HCT116 (cell line): ENCODE measurements around the gene GDF2. TPM values are rescaled to one million over a fixed set of nuclear protein-coding genes. Genes with fewer than 3 reads are reported as not detected.

Experiments used
- ATAC-seq: fragments of 200-7000 bp; cut with Tn5 transposase; 2 replicates; pipeline ENCODE4 v1.9.1; 2020; ENCODE audit warnings: mild to moderate bottlenecking, moderate library complexity
- BruUV-seq: library from RNA; stranded (reverse); fragments of 400-500 nt; replicated peaks from 2 replicates; lab custom pipeline; 2021; lab: Mats Ljungman, UMichigan
- CTCF ChIA-PET: fragments of 300-600 bp; sonication (Branson Sonifier 250); formaldehyde crosslinking; loops from one replicate; lab custom pipeline; 2021; ENCODE audit warnings: antibody characterized with exemption; lab: Charles Lee
- POLR2A ChIA-PET: fragments of 300-600, 350-600 bp; sonication (Branson Sonifier 250); formaldehyde crosslinking; loops from one replicate; lab custom pipeline; 2021; ENCODE audit warnings: antibody characterized with exemption; lab: Charles Lee
- RAD21 ChIA-PET, 2 experiments: fragments of 300-600 bp; sonication (Branson Sonifier 250); formaldehyde crosslinking; loops; one replicate each; lab custom pipeline; 2023; ENCODE audit warnings: low total read pairs in 2 of 2; ENCODE audit not compliant: uncharacterized antibody in 2 of 2, unreplicated experiment in 2 of 2, low non-redundant PET in 1 of 2; lab: Charles Lee
- DNase-seq: peaks from one replicate; pipeline ENCODE4 v3.0.0-alpha.2; 2010; ENCODE audit warnings: low read depth, low spot score
- H2AFZ ChIP-seq: fragments of 200-600 bp; shearing (Covaris generic), sonication (generic); 2 replicates; pipeline ENCODE4 v1.6.1; 2017; ENCODE audit warnings: low read depth, mixed run types, mixed read lengths, antibody characterized with exemption, low read length; ENCODE audit not compliant: poor library complexity, severe bottlenecking
- H3K27ac ChIP-seq: 2 replicates; pipeline ENCODE4 v1.5.1; 2012; ENCODE audit warnings: low read depth, low read length
- H3K27me3 ChIP-seq: fragments of 200-600 bp; sonication (generic); 2 replicates; pipeline ENCODE4 v1.6.1; 2016; ENCODE audit warnings: mixed run types, low read length, mixed read lengths; ENCODE audit not compliant: insufficient read depth
- H3K36me3 ChIP-seq, 2 experiments: fragments of 200-500 bp in 1 of 2; fragments of 200-600 bp in 1 of 2; sonication (Bioruptor generic) in 1 of 2; sonication (generic) in 1 of 2; 2 replicates each; pipeline versions ENCODE4 v1.5.1 to v1.6.1; 2014 to 2016; ENCODE audit warnings: low read length in 2 of 2, inconsistent platforms in 1 of 2, mixed read lengths in 1 of 2, mixed run types in 1 of 2; ENCODE audit not compliant: insufficient read depth in 2 of 2, control insufficient read depth in 1 of 2
- H3K4me1 ChIP-seq, 2 experiments: fragments of 200-600 bp in 1 of 2; sonication (generic) in 1 of 2; 2 replicates each; pipeline versions ENCODE4 v1.5.1 to v1.6.1; 2012 to 2017; ENCODE audit warnings: low read length in 2 of 2, inconsistent platforms in 1 of 2, mild to moderate bottlenecking in 1 of 2, mixed read lengths in 1 of 2, mixed run types in 1 of 2, moderate library complexity in 1 of 2; ENCODE audit not compliant: insufficient read depth in 2 of 2, control insufficient read depth in 1 of 2
- H3K4me2 ChIP-seq: fragments of 200-600 bp; sonication (generic); 2 replicates; pipeline ENCODE4 v1.6.1; 2017; ENCODE audit warnings: mixed run types, low read length, mixed read lengths
- H3K4me3 ChIP-seq, 2 experiments: fragments of 200-600 bp in 1 of 2; sonication (generic) in 1 of 2; replicated peaks in 1 of 2; 2 replicates each; pipeline ENCODE4 v1.5.1; 2011 to 2016; ENCODE audit warnings: low read length in 2 of 2, control low read depth in 1 of 2, low read depth in 1 of 2, mild to moderate bottlenecking in 1 of 2, mixed read lengths in 1 of 2, mixed run types in 1 of 2
- H3K79me2 ChIP-seq: fragments of 200-600 bp; sonication (generic); 2 replicates; pipeline ENCODE4 v1.6.1; 2017; ENCODE audit warnings: mild to moderate bottlenecking, mixed run types, low read length, moderate library complexity, mixed read lengths; ENCODE audit not compliant: insufficient read depth
- H3K9ac ChIP-seq: fragments of 200-600 bp; sonication (generic); 2 replicates; pipeline ENCODE4 v1.6.1; 2016; ENCODE audit warnings: low read length, mixed read lengths
- H3K9me2 ChIP-seq: fragments of 200-600 bp; sonication (generic), shearing (Covaris generic); 2 replicates; pipeline ENCODE4 v1.6.1; 2017; ENCODE audit warnings: mixed run types, mild to moderate bottlenecking, moderate library complexity; ENCODE audit not compliant: insufficient read depth
- H3K9me3 ChIP-seq, 2 experiments: fragments of 200-500 bp in 1 of 2; fragments of 200-600 bp in 1 of 2; sonication (Bioruptor generic) in 1 of 2; sonication (generic) in 1 of 2; 2 replicates each; pipeline ENCODE4 v1.6.1; 2014 to 2017; ENCODE audit warnings: low read length in 2 of 2, mixed read lengths in 2 of 2, inconsistent platforms in 1 of 2, low read depth in 1 of 2, mild to moderate bottlenecking in 1 of 2, mixed run types in 1 of 2, moderate library complexity in 1 of 2; ENCODE audit not compliant: control insufficient read depth in 1 of 2, insufficient read depth in 1 of 2
- H4K20me1 ChIP-seq: fragments of 200-600 bp; sonication (generic), shearing (Covaris generic); 2 replicates; pipeline ENCODE4 v1.6.1; 2017; ENCODE audit warnings: mixed run types, mild to moderate bottlenecking, moderate library complexity; ENCODE audit not compliant: insufficient read depth
- ATF3 ChIP-seq: IDR thresholded peaks from 2 replicates; pipeline ENCODE4 v1.6.1; 2012
- CEBPB ChIP-seq: IDR thresholded peaks from 2 replicates; pipeline ENCODE4 v1.6.1; 2012; ENCODE audit warnings: low read depth
- EGR1 ChIP-seq: IDR thresholded peaks from 2 replicates; pipeline ENCODE4 v1.6.1; 2012; ENCODE audit warnings: low read depth
- ELF1 ChIP-seq: IDR thresholded peaks from 2 replicates; pipeline ENCODE4 v1.6.1; 2012; ENCODE audit warnings: low read depth, borderline replicate concordance
- EZH2phosphoT487 ChIP-seq: fragments of 200-600 bp; IDR thresholded peaks from 2 replicates; pipeline ENCODE4 v1.6.1; 2018; ENCODE audit warnings: antibody characterized with exemption, borderline replicate concordance
- FOSL1 ChIP-seq: IDR thresholded peaks from 2 replicates; pipeline ENCODE4 v1.6.1; 2012; ENCODE audit warnings: low read depth
- JUND ChIP-seq: IDR thresholded peaks from 2 replicates; pipeline ENCODE4 v1.6.1; 2012
- POLR2A ChIP-seq: IDR thresholded peaks from 2 replicates; pipeline ENCODE4 v1.7.0; 2011; ENCODE audit warnings: borderline replicate concordance; ENCODE audit not compliant: insufficient read depth, insufficient read length; ENCODE audit errors: extremely low read depth
- POLR2AphosphoS5 ChIP-seq: IDR thresholded peaks from 2 replicates; pipeline ENCODE4 v1.6.1; 2011; ENCODE audit warnings: mild to moderate bottlenecking, low read depth, low read length, moderate library complexity
- REST ChIP-seq: IDR thresholded peaks from 2 replicates; pipeline ENCODE4 v1.6.1; 2012; ENCODE audit warnings: low read depth
- SIN3A ChIP-seq: IDR thresholded peaks from 2 replicates; pipeline ENCODE4 v1.6.1; 2012; ENCODE audit warnings: low read depth
- SRF ChIP-seq: IDR thresholded peaks from 2 replicates; pipeline ENCODE4 v1.6.1; 2012; ENCODE audit warnings: low read depth
- YY1 ChIP-seq: IDR thresholded peaks from 2 replicates; pipeline ENCODE4 v1.6.1; 2011; ENCODE audit warnings: low read length, low read depth, moderate library complexity, mild to moderate bottlenecking; ENCODE audit not compliant: insufficient replicate concordance; ENCODE audit errors: extremely low read depth
- ZNF274 ChIP-seq: fragments of 200-500 bp; sonication (Bioruptor generic); IDR thresholded peaks from 2 replicates; pipeline ENCODE4 v1.6.1; 2014; ENCODE audit warnings: mild to moderate bottlenecking, low read depth, low read length, inconsistent platforms
- intact Hi-C: fragments of 100-400 bp; cut with micrococcal nuclease; formaldehyde crosslinking; loops from 2 replicates; pipeline ENCODE4 v1.10.0; 2022
- total RNA-seq: library from RNA; stranded (reverse); gene quantifications from one replicate; pipeline ENCODE4 v1.2.1, GENCODE V29; 2021; ENCODE audit not compliant: unreplicated experiment

The GDF2 gene
- total RNA-seq, 1 experiment from 2014 or later, result not detected

GRCh38 chr10:47369251-47369894 lies 47.1 kb downstream of the GDF2 start:
- no peak for ATAC-seq
- Histone ChIP-seq H3K27ac (no peak overlapping the region), H2AFZ (no peak overlapping the region), H3K9me3 (no peaks in the 10 kb centered on the region), H3K4me3 (no peak overlapping the region), H3K36me3 (no peaks in the 10 kb centered on the region), H3K79me2 (no peaks in the 10 kb centered on the region), H3K9me2 (no peaks in the 10 kb centered on the region), H3K9ac (no peak overlapping the region), H3K27me3 (no peaks in the 10 kb centered on the region), H3K4me2 (no peak overlapping the region)
- no peak for DNase-seq
- ChIA-PET RAD21 (no interaction called here), CTCF (no interaction called here), POLR2A (no interaction called here)
- BruUV-seq, result no TSS peak
- intact Hi-C loops, result no loop called here
- TF ChIP-seq FOSL1 (no peak), YY1 (no peak), EZH2phosphoT487 (no peak), SRF (no peak), SIN3A (no peak), CEBPB (no peak), ATF3 (no peak), ZNF274 (no peak), POLR2AphosphoS5 (no peak), EGR1 (no peak), ELF1 (no peak), REST (no peak), JUND (no peak), POLR2A (no peak)
- TF ChIP-seq, all 23 proteins: peak for 0
- Histone ChIP-seq H3K4me1 (peaks cover 0 to 4% of the 10 kb centered on the region in 2 experiments; a peak in 1 of 4 replicates), H4K20me1 (no peaks in the 10 kb centered on the region)
